Ovary (tissue), 9 donors: Measurements from ENCODE around the gene FLNB. TPM values are rescaled to one million over a fixed set of nuclear protein-coding genes. Genes with fewer than 3 reads are reported as not detected.

ENCODE experiments used
- DNase-seq, 5 donors: peaks; one replicate each; pipeline ENCODE4 v3.0.0-alpha.2; 2019 to 2020
- H3K27ac ChIP-seq, 2 donors: fragments of 200-600 bp; one replicate each; pipeline versions ENCODE4 v1.5.1 to v1.8.0; 2019 to 2022
- H3K27me3 ChIP-seq: fragments of 200-600 bp; one replicate; pipeline ENCODE4 v1.8.0; 2022
- H3K36me3 ChIP-seq: fragments of 200-600 bp; sonication (generic); one replicate; pipeline ENCODE4 v1.5.1; 2019
- H3K4me1 ChIP-seq: one replicate; pipeline ENCODE4 v1.8.1; 2013; ENCODE audit warnings: mild to moderate bottlenecking, moderate library complexity; ENCODE audit not compliant: insufficient read depth
- H3K4me3 ChIP-seq: fragments of 200-600 bp; sonication (generic); one replicate; pipeline ENCODE4 v1.5.1; 2017
- H3K9me3 ChIP-seq, 2 donors: fragments of 200-600 bp in 1 of 2; sonication (generic) in 1 of 2; one replicate each; pipeline versions ENCODE4 v1.5.1 to v1.8.1; 2013 to 2019; ENCODE audit warnings: mild to moderate bottlenecking in 1 of 2, moderate library complexity in 1 of 2
- EP300 ChIP-seq: sonication (generic); formaldehyde crosslinking; IDR thresholded peaks from one replicate; pipeline ENCODE4 v1.6.1; 2017; ENCODE audit warnings: antibody characterized with exemption
- POLR2A ChIP-seq: fragments of 450-650 bp; IDR thresholded peaks from one replicate; pipeline ENCODE4 v1.6.1; 2017; ENCODE audit warnings: antibody characterized with exemption, mild to moderate bottlenecking, moderate library complexity
- WGBS, 3 donors: extraction: QIAGEN DNeasy Blood & Tissue Kit in 1 of 3; methylation state at CpG; one replicate each; pipeline versions ENCODE4 v1.1.5 to v1.1.7; 2013 to 2017; 5-methylcytosine and 5-hydroxymethylcytosine counted together
- intact Hi-C, 4 donors: fragments of 100-400 bp; cut with DNase I; formaldehyde crosslinking; loops; one replicate each; pipeline versions ENCODE4 v1.11.0 to v1.15.1; 2022 to 2023
- polyA plus RNA-seq, 2 donors: library from polyadenylated mRNA; stranded (reverse); fragments of 200-250 nt in 1 of 2; fragments of 350-450 nt in 1 of 2; fragmentation: Illumina TruSeq in 1 of 2; extraction: RNeasy Lipid Tissue Mini Kit (QIAGEN cat#74804) in 1 of 2; gene quantifications; one replicate each; pipeline ENCODE4 v1.2.3, GENCODE V29; 2013 to 2014
- total RNA-seq, 7 donors: library from RNA; depleted of rRNA in 2 of 7; stranded (reverse); fragments of >200 nt in 2 of 7; fragmentation: NEBNext Ultra II Directional in 3 of 7; extraction: Animal tissue kit (Norgen Biotek cat#: 25700) in 3 of 7; gene quantifications; one replicate each; pipeline versions ENCODE4 v1.1.0 to v1.2.4, GENCODE V29; 2016 to 2023
- TF ChIP-seq, protein P1 (sequence below), 3 donors: fragments of 450-650 bp in 2 of 3; fragments of 200-600 bp in 1 of 3; IDR thresholded peaks; one replicate each; pipeline versions ENCODE4 v1.5.1 to v1.8.0; 2016 to 2022; ENCODE audit warnings: antibody characterized with exemption in 3 of 3, mild to moderate bottlenecking in 1 of 3
- donor health status: DM: no; HTN: no; CAD: no; lungs with moderate emphysema.
- donor health status: DM: no; HTN: no; CAD: no.
- donor health status: Bipolar disorder and iron deficiency.
- donor health status: DM: yes; HTN: yes; CAD: no.
- donor health status: DM: no; HTN: no; CAD: no.
- donor health status: DM: yes; HTN: yes; CAD: no.

FLNB gene
- total and polyA plus RNA-seq, 9 donors: 51.9 to 190 (median 126) TPM

DNA sequence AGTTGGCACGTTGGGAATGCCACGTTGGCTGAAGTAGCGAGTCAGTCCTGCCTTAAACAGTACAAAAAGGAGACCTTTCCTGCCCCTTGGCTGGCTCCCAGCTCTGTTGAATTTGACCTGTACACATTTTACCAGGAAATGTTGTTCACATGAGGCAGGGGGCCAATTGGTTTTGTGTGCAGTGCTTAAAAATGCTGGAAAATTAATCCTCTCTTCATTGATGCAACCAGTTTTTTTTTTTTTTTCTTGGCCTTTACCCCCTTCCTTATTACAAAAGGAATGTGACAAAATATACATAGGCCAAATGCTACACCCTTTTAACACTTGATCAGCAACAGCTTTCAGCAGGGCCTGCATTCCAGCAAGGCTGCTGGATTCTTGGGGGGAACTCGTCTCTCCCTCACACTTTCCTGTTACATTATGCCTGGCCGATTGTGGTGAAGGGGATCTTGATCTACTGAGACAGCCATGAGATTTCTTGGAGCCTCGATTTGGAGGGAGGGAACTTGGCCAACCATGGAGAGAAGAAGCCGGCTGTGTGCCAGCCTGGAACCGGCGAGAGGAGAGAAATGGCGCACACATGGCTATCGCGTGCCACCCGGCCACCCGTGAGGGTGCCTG, 109.4 kb downstream of the FLNB start:
- H3K27ac ChIP-seq: peak overlapping the region in 1 of 2 donors; percentile 60
- peak; percentile 69 to 88 (median 75) for DNase-seq
- H3K4me1 ChIP-seq: peaks cover 14% of the 10 kb centered on the region

DNA sequence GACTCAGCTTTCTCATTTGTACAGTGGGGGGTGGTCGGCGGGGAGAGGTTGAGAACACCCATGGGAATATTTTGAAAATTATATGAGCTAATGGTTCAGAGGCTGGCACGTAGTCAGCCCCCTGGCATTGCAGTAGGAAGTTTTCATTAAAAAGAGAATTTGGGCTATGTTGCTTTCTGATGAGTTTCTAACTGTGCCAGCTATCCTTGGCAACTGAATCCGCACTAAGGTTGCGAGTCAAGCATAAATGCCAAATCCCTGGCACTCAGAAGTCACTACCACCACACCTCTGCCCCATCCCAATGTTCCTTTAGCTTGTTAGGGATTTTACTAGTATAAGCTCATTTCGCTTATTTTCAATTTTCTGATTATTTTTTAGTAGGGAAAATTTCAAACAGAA, 111.0 kb downstream of the FLNB start:
- TF ChIP-seq POLR2A (no peak), EP300 (no peak)
- TF ChIP-seq, protein P1, sequence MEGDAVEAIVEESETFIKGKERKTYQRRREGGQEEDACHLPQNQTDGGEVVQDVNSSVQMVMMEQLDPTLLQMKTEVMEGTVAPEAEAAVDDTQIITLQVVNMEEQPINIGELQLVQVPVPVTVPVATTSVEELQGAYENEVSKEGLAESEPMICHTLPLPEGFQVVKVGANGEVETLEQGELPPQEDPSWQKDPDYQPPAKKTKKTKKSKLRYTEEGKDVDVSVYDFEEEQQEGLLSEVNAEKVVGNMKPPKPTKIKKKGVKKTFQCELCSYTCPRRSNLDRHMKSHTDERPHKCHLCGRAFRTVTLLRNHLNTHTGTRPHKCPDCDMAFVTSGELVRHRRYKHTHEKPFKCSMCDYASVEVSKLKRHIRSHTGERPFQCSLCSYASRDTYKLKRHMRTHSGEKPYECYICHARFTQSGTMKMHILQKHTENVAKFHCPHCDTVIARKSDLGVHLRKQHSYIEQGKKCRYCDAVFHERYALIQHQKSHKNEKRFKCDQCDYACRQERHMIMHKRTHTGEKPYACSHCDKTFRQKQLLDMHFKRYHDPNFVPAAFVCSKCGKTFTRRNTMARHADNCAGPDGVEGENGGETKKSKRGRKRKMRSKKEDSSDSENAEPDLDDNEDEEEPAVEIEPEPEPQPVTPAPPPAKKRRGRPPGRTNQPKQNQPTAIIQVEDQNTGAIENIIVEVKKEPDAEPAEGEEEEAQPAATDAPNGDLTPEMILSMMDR (IDR thresholded peaks at IDR 0.05): no peak
- Histone ChIP-seq H3K4me3 (no peak overlapping the region), H3K4me1 (peaks cover 14% of the 10 kb centered on the region), H3K36me3 (no peaks in the 10 kb centered on the region), H3K27ac (no peak overlapping the region), H3K9me3 (no peaks in the 10 kb centered on the region), H3K27me3 (no peaks in the 10 kb centered on the region)
- 93 to 95% (median 95%) methylated on average over 6 of the region's 6 CpGs for WGBS, 3 donors
- intact Hi-C loops: no loop called here
- DNase-seq: no peak

More for the DNA sequence above, 109.4 kb downstream of the FLNB start:
- Histone ChIP-seq H3K36me3 (no peaks in the 10 kb centered on the region), H3K9me3 (no peaks in the 10 kb centered on the region), H3K27me3 (no peaks in the 10 kb centered on the region), H3K4me3 (no peak overlapping the region)
- 52 to 55% (median 54%) methylated on average over 14 of the region's 14 CpGs for WGBS, 3 donors
- intact Hi-C loops: no loop called here
- TF ChIP-seq, protein P1 (IDR thresholded peaks at IDR 0.05): no peak
- TF ChIP-seq POLR2A (no peak), EP300 (no peak)

DNA sequence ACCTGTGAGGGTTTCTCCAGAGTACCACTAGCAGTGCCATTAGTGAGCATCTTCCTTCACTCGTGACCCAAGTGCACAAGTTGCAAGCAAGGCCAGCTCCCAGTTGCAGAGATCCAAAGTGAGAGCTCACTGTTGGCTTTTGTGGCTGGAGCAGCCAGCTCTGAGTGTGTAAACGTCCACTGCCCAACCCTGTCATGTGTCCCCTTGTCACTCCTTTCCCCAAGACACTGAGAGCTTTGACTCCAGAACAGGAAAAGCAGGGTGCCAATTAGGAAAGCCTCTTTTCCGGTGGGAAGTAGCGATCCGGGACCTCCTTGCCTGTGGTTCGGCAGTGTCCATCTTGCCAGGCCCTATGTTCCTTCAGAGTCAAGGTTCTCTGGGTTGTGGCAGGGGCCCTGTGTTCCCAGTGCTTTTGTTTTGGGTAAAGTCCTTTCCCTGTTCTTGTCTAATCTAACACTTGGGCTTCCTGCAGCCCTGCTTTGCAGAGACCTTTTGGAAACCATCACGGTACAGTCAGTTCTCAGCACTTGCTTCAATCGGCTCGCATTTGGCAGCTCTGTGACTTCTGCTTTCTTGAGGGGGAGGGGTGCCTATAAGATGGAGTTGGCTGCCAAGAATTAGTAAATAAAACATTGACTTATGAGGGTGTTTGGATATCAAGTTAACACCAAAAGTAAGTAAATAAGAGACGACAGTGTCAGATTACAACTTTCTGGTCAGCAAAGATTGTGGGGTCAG, 112.0 kb downstream of the FLNB start:
- TF ChIP-seq, protein P1 (IDR thresholded peaks at IDR 0.05): no peak
- TF ChIP-seq EP300 (no peak), POLR2A (no peak)
- Histone ChIP-seq H3K4me1 (peaks cover 14% of the 10 kb centered on the region), H3K27ac (no peak overlapping the region), H3K4me3 (no peak overlapping the region), H3K27me3 (no peaks in the 10 kb centered on the region), H3K9me3 (no peaks in the 10 kb centered on the region), H3K36me3 (no peaks in the 10 kb centered on the region)
- intact Hi-C loops: no loop called here
- peak in 2 of 5 donors; percentile 39 to 64 for DNase-seq
- 30 to 38% (median 35%) methylated on average over 10 of the region's 10 CpGs for WGBS, 3 donors

DNA sequence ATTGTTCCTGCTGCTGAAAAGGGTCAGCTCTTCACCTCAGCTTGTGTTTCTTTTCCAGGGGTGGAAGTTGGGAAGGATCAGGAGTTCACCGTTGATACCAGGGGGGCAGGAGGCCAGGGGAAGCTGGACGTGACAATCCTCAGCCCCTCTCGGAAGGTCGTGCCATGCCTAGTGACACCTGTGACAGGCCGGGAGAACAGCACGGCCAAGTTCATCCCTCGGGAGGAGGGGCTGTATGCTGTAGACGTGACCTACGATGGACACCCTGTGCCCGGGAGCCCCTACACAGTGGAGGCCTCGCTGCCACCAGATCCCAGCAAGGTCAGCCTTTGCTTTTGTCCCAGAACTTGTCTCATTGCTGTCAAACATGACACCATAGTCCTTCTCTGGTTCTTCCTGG, 113.0 kb downstream of the FLNB start:
- H3K27ac ChIP-seq: no peak overlapping the region
- no peak for TF ChIP-seq POLR2A
- WGBS, 3 donors: 89 to 93% (median 91%) methylated on average over 11 of the region's 11 CpGs

More for the DNA sequence above, 113.0 kb downstream of the FLNB start:
- Histone ChIP-seq H3K27me3 (no peaks in the 10 kb centered on the region), H3K4me3 (no peak overlapping the region), H3K4me1 (peaks cover 14% of the 10 kb centered on the region), H3K36me3 (no peaks in the 10 kb centered on the region), H3K9me3 (no peaks in the 10 kb centered on the region)
- intact Hi-C loops: no loop called here
- no peak for DNase-seq
